GM03348 (cell line): ENCODE results near the gene CAMTA1.

Source experiments
- DNase-seq: peaks from one replicate; pipeline ENCODE4 v3.0.0; 2012; ENCODE audit warnings: low spot score

The CAMTA1 gene

GRCh38 chr1:7040969-7041695 is 255.9 kb downstream of the CAMTA1 start:
- DNase-seq = no peak

GRCh38 chr1:7042322-7043190 is 257.3 kb downstream of the CAMTA1 start:
- peak; percentile 63 for DNase-seq

DNA sequence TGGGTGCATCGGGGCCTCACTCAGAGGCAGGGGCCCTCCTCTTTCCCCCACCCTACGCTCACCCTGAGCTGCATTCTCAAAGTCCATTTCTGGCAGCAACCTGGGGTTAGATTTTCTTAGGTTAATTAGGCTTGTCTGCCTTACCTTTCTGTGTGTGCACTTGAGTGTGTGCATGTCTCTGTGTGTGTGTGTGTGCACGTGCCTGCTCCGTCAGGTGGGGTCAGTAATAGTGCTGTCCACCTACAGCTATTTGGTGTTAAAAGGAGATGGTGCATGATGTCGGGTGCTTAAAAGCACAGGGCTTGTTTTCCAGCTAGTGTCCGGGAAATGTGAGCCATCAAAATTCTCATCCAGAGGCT is 257.9 kb downstream of the CAMTA1 start:
- DNase-seq = no peak

DNA sequence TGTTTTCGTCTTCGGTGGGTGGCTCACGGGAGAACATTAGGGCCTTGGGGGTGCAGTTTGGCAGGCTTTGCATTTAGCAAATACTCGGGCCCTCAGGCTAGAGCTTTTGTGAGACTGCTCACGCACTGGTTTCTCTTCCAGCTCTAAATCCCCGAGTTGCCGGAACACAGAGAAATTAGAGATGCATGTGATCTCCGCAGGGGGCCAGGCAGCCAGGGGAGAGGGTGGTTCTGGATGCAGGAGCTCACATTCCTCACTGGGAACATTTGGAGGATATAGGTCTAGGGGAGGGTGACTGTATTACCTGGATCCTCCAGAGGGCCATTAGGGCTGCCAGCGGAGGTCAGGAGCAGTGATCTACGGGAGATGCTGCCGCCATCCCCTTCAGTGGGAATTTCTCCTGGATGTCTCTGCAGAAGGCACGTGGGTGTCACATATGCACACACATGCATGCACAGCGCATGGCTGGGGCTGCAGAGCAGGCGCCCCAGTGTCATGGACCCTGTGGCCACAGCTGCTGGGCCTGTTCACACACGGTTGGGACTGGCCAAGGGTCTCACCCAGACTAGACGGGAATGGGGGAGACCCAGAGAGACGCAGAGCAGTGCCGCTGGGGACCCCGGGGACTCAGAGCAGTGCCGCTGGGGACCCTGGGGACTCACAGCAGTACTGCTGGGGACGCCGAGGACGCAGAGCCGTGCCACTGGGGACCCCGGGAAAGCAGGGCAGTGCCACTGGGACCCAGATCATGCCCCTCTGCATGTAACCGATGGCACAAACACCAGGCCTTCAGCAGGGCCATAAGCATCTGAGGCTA is 258.7 kb downstream of the CAMTA1 start:
- DNase-seq = no peak

- no peak for DNase-seq
These were observed 260.6 kb downstream of the CAMTA1 start for GRCh38 chr1:7045897-7046296.

- DNase-seq = peak; percentile 68
These were observed 261.1 kb downstream of the CAMTA1 start for GRCh38 chr1:7046314-7046713.

- no peak for DNase-seq
These were observed 261.6 kb downstream of the CAMTA1 start for GRCh38 chr1:7046891-7047290.

- DNase-seq = no peak
These were observed 262.6 kb downstream of the CAMTA1 start for GRCh38 chr1:7047866-7048265.

GRCh38 chr1:7048395-7048794 is 263.1 kb downstream of the CAMTA1 start:
- DNase-seq = no peak

- no peak for DNase-seq
These were observed 264.8 kb downstream of the CAMTA1 start for GRCh38 chr1:7049913-7050625.

DNA sequence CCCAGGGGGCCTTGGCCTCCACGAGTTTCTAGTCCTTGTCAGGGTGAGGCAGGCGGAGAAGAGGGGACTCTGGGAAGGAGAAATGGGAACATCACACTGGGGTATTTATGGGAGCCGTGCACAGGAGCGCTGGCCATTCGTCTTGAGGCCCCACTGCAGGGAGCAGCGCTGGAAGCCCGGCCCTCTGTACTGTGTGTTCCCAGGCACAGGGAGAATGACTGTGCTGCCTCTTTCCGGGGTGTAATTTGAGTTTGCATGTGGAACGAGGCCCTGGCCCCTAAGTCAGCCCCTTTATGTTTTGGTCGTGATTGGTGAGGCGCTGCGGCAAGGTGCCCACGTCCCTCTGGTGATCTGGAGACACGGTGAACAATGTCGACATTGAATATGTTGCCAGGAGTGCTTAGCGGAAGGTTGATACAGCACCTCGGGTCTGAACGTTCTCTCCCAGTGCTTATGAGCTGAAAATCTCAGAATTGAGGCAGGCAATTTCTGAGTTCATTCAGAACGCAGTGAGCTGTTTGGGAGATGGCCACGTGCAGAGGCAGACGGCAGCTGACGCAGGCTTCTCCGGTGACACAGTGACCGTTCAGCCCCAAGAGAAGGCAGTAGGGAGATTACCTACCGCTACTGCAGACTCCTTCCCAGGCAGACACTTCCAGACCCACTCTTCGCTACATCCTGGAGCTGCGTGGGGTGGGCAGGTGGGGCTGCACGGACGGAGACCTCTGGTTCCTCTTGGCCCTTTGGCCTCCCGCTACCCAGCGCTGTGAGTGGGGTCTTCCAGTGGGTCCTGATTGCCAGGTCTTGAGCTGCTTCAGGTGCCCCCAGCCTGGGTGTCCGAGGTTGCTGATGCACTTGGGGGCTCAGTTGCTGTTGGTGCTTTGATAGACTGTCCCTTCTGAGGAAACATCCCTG is 265.8 kb downstream of the CAMTA1 start:
- no peak for DNase-seq

DNA sequence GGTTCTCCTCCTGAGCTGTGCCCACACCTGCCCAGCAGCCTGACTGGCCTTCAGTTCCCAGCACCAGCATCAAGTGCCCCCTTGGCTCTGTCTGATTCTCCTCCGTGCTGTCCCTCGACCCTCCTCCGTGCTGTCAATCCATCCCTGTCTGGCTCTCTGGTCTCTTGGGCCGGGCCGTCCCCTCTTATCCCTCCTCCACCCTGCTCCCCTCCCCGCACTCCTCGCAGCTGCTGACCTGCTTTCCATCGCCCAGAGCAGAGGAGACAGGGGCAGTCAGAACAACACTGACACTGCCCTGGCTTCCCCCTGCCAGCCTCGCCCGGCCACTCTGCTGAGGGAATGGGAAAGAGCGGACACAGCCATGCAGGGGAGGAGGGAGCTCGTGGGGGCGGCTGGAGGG is 267.4 kb downstream of the CAMTA1 start:
- no peak for DNase-seq

- no peak for DNase-seq
These were observed 275.5 kb downstream of the CAMTA1 start for GRCh38 chr1:7060745-7061144.

- DNase-seq = no peak
These were observed 277.2 kb downstream of the CAMTA1 start for GRCh38 chr1:7062346-7063061.

DNA sequence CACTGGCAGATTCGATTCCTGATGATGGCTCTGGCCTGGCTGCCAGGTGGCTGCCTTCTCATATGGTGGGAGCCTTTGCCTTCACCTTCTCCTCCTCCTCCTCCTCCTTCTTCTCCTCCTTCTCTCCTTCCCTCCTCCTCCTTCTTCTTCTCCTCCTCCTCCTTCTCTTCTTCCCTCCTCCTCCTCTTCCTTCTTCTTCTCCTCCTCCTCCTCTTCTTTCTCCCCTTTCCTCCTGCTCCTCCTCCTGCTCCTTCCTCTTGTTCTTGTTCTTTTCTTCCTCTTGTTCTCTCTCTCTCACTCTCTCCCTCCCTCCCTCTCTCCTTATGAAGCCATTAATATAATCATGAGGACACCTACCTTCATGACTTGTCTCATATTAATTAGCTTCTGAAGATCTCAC is 278.7 kb downstream of the CAMTA1 start:
- no peak for DNase-seq

GRCh38 chr1:7068552-7068951 is 283.3 kb downstream of the CAMTA1 start:
- no peak for DNase-seq

DNA sequence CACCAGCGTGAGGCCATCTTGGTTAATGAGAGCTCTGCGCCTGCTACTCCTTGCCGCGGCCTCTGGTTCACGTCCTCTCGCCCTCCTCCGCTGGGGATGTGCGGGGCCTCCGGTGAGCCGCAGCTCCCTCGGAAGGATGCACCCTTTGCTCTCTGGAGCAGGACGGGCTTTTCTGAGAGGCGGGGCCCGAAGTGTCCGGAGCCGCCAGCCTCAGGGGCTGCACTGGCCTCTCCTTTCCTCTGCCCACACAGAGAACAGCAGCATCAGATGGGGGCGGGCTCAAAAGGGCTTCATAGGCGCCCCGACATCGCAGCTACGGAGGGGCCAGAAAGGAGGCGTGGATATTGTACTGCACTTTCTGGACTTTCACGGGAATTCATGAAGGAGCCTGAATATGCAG is 284.7 kb downstream of the CAMTA1 start:
- DNase-seq = peak; percentile 50

- DNase-seq = peak; percentile 91
These were observed 285.3 kb downstream of the CAMTA1 start for GRCh38 chr1:7070389-7071029.

DNA sequence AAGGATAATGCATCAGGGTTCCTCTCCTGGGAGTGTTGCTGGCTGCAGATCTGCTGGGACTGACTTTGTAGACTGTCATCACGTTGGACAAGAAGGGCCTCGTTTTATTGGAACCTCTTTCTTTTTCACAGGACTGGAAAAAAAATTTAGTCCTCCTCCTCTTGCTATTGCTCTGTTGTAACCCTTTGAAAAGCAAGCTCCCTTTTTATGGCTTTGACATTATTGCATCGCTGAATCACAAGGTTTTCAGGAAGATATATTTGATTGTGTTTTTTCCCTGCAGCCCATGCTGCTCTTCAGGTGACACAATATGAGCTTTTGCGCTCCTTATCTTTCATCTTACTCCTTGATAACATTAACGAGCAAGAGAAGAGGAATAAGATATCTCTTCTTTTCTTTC is 290.9 kb downstream of the CAMTA1 start:
- no peak for DNase-seq

GRCh38 chr1:7076572-7076971 is 291.3 kb downstream of the CAMTA1 start:
- DNase-seq = no peak
